Measurements from ENCODE around the gene THY1. TPM values are rescaled to one million over a fixed set of nuclear protein-coding genes. Genes with fewer than 3 reads are reported as not detected.
A peak's percentile ranks its signal among the peaks of the same experiment; 100 is the strongest.

The THY1 gene
- polyA plus RNA-seq, 1 experiment = 915 TPM

DNA sequence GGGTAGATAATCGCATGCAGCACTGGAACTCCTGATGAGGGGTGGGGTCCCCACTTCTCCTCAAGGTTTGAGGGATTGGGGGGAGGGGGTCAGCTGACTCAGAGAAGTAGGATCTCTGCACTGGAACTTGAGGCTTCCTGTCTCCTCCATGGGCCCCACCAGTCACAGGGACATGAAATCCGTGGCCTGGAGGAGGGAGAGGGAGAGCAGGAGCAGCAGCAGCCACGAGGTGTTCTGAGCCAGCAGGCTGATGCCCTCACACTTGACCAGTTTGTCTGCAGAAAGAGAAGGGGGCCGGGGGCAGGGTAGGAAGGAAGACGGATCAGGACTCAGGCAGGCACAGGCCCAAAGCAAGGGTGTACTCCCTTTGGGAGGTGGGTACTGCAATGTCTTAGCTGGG lies 3.7 kb downstream of the THY1 start:
- H3K27ac ChIP-seq (ENCODE audit: low read depth, low read length) = peak overlapping the region; percentile 47
- TF ChIP-seq, protein P1, sequence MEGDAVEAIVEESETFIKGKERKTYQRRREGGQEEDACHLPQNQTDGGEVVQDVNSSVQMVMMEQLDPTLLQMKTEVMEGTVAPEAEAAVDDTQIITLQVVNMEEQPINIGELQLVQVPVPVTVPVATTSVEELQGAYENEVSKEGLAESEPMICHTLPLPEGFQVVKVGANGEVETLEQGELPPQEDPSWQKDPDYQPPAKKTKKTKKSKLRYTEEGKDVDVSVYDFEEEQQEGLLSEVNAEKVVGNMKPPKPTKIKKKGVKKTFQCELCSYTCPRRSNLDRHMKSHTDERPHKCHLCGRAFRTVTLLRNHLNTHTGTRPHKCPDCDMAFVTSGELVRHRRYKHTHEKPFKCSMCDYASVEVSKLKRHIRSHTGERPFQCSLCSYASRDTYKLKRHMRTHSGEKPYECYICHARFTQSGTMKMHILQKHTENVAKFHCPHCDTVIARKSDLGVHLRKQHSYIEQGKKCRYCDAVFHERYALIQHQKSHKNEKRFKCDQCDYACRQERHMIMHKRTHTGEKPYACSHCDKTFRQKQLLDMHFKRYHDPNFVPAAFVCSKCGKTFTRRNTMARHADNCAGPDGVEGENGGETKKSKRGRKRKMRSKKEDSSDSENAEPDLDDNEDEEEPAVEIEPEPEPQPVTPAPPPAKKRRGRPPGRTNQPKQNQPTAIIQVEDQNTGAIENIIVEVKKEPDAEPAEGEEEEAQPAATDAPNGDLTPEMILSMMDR (IDR thresholded peaks at IDR 0.05; ENCODE audit: low read depth, low read length) = no peak
- H3K9me3 ChIP-seq (ENCODE audit: control insufficient read depth, insufficient read depth, low read length) = peaks cover under 1% of the 10 kb centered on the region; the same call in 1 of the 2 replicates
- ChIA-PET POLR2A (no interaction called here), CTCF (interaction anchor here (1.0 to 3.4 kb wide), 4 partner anchors 20 to 81 kb away, joined by 3 to 16 read pairs (median 6); no protein-coding TSS in a partner anchor)
- H3K4me3 ChIP-seq (ENCODE audit: low read depth, low read length) = no peak overlapping the region
- H3K27me3 ChIP-seq (ENCODE audit: control insufficient read depth, insufficient read depth, low read length) = no peaks in the 10 kb centered on the region
- DNase-seq (ENCODE audit: low read depth, low spot score) = no peak

DNA sequence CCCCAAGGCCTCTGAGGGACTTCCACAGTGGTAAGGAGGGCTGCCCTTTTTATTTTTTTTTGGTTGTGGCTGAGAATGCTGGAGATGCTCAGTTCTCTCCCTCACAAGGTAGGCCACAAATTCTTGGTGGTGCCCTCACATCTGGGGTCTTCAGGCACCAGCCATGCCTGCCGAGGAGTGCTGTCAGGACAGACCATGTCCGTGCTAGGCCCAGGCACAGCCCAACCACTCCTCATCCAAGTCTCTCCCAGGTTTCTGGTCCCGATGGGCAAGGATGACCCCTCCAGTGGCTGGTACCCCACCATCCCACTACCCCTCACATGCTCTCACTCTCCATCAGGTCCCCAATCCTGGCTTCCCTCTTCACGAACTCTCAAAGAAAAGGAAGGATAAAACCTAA lies 4.2 kb downstream of the THY1 start:
- Histone ChIP-seq H3K27ac (ENCODE audit: low read depth, low read length) (peak overlapping the region; percentile 88), H3K4me3 (ENCODE audit: low read depth, low read length) (no peak overlapping the region), H3K27me3 (ENCODE audit: control insufficient read depth, insufficient read depth, low read length) (no peaks in the 10 kb centered on the region), H3K9me3 (ENCODE audit: control insufficient read depth, insufficient read depth, low read length) (peaks cover 3% of the 10 kb centered on the region; the same call in 1 of the 2 replicates)
- ChIA-PET CTCF (interaction anchor here (1.0 to 3.4 kb wide), 4 partner anchors 20 to 81 kb away, joined by 3 to 16 read pairs (median 6); no protein-coding TSS in a partner anchor), POLR2A (interaction anchor here (2.4 kb wide), 1 partner anchor 56 kb away, joined by 9 read pairs; no protein-coding TSS in a partner anchor)
- TF ChIP-seq, protein P1 (IDR thresholded peaks at IDR 0.05; ENCODE audit: low read depth, low read length) = no peak
- DNase-seq (ENCODE audit: low read depth, low spot score) = no peak

DNA sequence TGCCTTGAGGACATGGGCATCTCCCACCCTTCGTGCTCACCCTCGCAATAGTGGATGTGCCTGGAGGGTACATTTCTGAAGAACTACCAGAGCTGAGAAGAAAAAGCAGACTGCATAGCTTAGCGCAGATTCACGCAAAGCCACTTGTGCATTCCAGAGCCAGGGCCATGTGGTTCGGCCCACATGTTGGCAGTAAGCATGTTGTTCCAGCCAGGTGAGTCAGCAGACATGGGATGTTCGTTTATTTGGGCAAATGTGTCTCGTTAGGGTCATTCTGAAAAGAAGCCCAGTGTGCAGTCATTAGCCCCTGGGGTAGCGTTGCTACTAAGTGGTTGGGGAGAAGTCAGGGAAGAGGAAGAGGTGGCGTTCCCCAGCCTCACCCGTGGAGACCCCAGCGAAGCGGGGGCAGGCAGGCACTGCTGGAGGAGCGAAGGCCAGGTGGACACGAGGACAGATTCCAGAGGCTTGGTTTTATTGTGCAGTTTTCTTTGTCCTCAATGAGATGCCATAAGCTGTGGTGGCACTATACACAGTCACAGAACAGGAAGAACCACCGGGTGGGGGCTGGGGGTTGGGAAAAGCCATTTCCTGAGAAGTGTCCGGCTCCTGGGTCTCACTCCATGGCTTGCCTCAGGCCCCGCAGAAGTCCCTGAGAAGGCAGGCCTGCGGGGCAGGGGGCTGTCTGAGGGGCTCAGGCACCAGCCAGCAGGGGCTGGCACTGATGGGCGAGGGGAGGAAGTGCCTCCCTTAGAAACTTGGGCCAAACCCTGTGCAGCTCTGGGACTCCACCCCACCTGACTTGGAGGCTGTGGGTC lies 5.0 kb downstream of the THY1 start:
- ChIA-PET POLR2A (interaction anchor here (0.7 to 2.4 kb wide), 5 partner anchors 15 to 101 kb away, joined by 3 to 9 read pairs (median 5); no protein-coding TSS in a partner anchor), CTCF (interaction anchor here (0.6 to 3.4 kb wide), 6 partner anchors 37 to 80 kb away, joined by 3 to 16 read pairs (median 6); no protein-coding TSS in a partner anchor)
- DNase-seq (ENCODE audit: low read depth, low spot score) = peak; percentile 80
- Histone ChIP-seq H3K4me3 (ENCODE audit: low read depth, low read length) (no peak overlapping the region), H3K27me3 (ENCODE audit: control insufficient read depth, insufficient read depth, low read length) (no peaks in the 10 kb centered on the region), H3K27ac (ENCODE audit: low read depth, low read length) (peak overlapping the region; percentile 88), H3K9me3 (ENCODE audit: control insufficient read depth, insufficient read depth, low read length) (peaks cover 3% of the 10 kb centered on the region; the same call in 1 of the 2 replicates)
- TF ChIP-seq, protein P1 (IDR thresholded peaks at IDR 0.05; ENCODE audit: low read depth, low read length) = no peak

DNA sequence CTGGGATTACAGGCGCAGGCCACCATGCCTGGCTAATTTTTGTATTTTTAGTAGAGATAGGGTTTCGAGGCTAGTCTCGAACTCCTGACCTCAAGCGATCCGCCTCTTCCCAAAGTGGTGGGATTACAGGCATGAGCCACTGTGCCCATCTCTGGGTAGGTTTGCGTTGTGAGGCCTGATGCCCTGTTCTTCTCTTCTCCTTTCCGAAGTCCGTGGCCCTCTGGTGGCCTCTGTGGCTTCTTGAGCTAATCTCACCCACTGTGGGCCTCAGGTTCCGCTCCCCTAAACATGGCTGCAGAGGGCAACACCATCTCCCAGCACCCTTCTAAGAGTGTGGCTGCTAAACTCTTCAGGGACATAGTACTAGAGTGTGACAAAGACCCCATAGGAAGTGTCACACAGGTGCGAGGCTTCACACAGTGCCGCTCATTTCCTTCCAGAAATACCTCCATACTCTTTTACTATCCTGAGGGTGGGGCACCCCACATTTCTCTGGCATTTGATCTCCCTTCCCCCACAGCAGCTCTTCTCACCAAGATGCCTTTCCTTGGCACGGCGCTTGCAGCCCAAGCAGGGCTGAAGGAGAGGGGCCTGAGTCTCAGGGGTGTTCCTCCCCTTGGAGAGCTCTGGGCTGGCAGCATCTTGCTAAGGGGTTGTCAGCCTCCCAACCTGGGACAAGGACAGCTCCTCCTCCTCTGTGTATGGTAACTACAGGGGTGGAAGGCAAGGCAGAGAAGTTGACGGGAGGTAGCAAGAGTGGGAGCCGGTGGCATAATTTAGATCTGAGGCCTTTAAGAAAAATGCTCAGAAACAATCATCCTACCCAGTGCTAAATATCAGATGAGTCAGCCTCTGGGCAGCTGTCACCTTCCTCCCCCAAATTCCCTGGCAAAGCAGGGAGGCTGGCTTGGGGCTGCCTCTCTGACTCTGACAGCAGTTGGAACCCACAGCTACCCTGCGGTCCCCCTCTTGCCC lies 6.1 kb downstream of the THY1 start:
- POLR2A ChIA-PET = interaction anchor here (0.7 to 2.4 kb wide), 5 partner anchors 16 to 100 kb away, joined by 3 to 9 read pairs (median 5); no protein-coding TSS in a partner anchor
- no peak overlapping the region for H3K4me3 ChIP-seq (ENCODE audit: low read depth, low read length)
- peaks cover 3% of the 10 kb centered on the region; the same call in 1 of the 2 replicates for H3K9me3 ChIP-seq (ENCODE audit: control insufficient read depth, insufficient read depth, low read length)
- no peaks in the 10 kb centered on the region for H3K27me3 ChIP-seq (ENCODE audit: control insufficient read depth, insufficient read depth, low read length)
- H3K27ac ChIP-seq (ENCODE audit: low read depth, low read length) = peak overlapping the region; percentile 88
- no peak for DNase-seq (ENCODE audit: low read depth, low spot score)
- TF ChIP-seq, protein P1 (IDR thresholded peaks at IDR 0.05; ENCODE audit: low read depth, low read length) = no peak
- CTCF ChIA-PET = interaction anchor here (1.2 to 3.4 kb wide), 3 partner anchors 36 to 61 kb away, joined by 6 to 16 read pairs (median 10); no protein-coding TSS in a partner anchor
